22Rv1 (cell line): ENCODE data around the gene APOC3.

Experiments
- H3K27ac ChIP-seq: fragments of 450-650 bp; 2 replicates; pipeline ENCODE4 v1.5.1; 2017
- CTCF ChIP-seq: fragments of 450-650 bp; IDR thresholded peaks from 2 replicates; pipeline ENCODE4 v1.5.1; 2017; ENCODE audit warnings: mild to moderate bottlenecking
- ZFX ChIP-seq: fragments of 450-650 bp; IDR thresholded peaks from 2 replicates; pipeline ENCODE4 v1.6.1; 2017; ENCODE audit warnings: antibody characterized with exemption, borderline replicate concordance

The APOC3 gene

DNA sequence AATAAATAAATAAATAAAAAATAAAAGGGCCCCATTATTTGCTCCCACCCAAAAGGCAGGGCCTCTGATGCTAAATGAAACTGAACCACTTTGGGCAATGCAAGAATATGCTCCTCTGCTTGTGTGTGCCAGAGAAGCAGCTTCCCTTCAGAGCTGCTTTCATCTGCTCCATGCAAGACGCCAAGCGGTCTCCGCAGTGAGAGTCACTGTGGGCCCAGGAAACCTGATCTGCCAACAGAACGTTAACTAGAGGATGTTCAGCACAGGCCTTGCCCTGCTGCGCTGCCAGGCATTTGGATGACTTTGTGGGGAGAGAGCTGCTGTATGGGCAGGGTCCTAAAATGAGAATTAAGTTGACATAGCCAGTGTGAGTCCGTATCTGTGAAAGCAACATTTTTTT, 51.4 kb downstream of the APOC3 start:
- H3K27ac ChIP-seq = no peak overlapping the region
- TF ChIP-seq ZFX = no peak
- TF ChIP-seq CTCF = no peak

DNA sequence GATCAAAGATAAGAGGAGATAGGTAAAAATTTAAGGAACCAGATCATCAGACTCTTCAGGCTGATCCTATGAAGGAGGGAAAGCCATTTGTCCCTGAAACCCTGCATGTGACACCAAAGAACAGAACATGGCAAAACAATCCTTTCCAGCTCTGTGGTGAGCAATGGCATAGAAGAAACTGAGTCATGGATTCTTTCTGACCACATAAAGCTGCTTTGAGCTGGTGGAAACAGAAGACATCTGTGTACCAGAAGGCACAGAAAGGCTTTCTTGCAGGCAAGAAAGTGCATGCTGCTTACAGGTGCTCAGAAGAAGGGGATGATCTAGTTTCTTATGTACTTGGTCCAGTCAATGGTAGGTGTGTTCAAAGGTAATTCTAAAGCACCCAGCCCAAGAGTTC, 52.7 kb downstream of the APOC3 start:
- no peak for TF ChIP-seq CTCF
- TF ChIP-seq ZFX = no peak
- H3K27ac ChIP-seq = no peak overlapping the region
